GM18508 (cell line): ENCODE results near the gene PKNOX2.

ENCODE experiments used
- ATAC-seq: cut with Tn5 transposase; IDR thresholded peaks from one replicate; pipeline ENCODE4 v1.9.1; 2021; ENCODE audit warnings: moderate number of reproducible peaks; ENCODE audit not compliant: insufficient read depth, unreplicated experiment

Gene PKNOX2

DNA sequence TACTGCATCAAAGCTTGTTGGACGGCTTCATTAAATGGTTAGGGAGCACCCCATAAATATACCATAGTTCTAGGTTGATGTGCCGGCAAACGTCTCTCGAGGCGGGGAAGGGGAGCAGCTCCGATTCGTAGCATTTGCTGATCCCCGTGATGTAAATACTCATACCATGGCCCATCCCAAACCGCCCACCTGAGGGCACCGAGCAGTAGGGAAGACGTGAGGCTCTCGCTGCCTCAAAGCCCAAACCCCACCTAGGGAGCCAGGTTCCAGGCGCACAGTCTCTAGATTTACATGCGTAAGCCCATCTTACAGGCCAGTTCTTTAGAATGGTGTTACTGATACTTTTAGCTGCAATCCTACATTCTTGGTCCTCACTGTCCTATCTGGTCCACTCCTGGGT is 207.5 kb downstream of the PKNOX2 start:
- no peak for ATAC-seq

DNA sequence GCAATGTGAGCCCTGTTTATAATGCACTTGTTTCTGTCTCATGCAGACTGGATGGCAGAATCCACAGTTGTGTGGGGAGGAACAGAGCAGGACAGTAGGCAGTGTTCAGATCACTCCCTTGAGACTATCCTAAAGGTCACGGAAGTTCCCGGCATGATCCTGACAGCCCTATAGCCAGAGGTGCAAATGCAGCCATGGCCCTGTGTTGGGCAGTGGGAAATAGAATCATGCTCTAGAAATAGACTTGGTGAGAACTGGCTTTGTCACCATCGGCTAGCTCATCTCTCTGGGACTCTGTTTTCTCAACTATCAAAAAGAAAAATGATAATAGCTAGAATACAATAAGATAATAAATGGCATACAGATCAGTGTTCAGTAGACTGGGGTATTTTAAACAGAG is 208.4 kb downstream of the PKNOX2 start:
- no peak for ATAC-seq

DNA sequence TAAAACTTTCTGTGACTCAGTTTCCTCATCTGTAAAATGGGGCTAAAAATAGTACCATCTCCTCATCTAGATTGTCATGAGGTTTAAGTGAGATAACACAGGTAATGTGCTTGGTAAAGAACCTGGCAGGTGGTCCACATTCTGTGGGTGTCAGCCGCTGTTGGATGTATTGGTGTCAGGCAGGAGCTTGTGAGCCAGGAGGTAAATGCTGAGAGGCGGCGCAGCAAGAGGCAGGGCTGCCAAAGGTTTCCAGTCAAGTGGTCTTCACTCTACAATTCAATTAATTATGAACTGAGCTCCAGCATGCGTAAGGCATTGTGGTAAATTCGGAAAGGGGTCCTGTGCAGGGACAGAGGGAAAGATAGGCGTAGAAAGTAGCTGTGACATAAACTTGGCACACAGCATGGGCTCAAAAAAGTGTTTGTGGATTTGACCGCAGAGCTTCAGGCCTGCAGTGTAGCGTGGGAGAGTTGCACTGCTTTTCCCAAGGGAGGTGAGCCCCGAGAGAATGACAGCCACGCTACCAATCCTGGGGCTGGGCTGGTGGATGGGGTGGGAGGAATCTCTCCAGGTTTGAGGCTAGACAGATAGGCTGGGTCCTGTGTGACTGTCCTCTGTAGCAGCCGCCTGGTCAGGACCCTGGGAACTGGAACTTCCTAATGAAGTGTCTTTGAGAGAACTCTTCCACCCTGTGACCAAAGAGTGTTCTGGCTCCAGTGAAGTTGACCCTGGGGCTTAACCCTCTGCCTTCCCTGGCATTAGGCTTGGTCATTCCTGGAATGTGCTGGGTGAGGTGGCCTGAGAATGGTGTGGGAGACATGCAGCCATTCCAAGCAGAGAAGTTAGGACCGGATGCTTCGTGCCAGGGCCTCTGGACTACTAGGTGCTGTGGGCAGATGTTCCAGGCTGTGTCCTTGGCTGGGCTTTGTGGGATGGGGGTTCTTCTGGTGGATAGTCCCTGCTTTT is 209.2 kb downstream of the PKNOX2 start:
- no peak for ATAC-seq

DNA sequence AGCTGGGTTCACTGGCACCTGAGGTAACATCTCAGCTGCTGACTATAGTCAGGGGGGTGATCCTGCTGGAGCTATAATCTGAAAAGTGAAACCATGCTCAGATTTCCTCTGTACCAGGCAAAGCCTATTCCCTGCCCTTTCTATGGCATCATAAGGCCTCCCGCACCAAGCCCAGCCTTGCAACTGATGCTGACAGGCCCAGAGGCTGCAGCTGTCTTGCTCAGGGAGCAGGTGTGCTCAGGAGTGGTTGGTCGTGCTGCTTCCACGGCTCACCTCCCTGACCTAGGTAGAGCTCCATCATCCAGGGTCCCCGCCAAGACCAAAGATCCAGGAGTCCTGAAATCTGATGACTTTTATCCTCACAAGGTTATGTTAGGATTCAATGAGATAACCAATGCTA is 209.8 kb downstream of the PKNOX2 start:
- ATAC-seq = no peak

DNA sequence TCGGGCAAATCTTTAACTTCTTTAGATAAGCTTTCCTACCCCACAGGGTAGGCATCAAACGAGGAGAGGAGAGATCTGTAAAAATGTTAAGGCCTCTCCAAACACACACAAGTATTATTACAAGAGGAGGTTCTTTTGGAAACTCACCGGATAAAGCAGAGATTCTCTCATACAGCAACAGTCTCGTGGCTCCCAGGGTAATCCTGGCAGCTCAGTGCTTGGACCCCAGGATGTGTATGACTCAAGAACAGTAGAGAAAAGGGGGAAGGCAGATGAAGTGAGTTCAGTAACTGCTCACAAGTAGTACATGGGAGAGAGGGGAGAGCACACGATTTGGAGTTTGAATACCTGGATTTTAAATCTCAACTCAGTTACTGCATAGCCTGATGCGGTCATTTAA is 210.6 kb downstream of the PKNOX2 start:
- ATAC-seq = no peak

DNA sequence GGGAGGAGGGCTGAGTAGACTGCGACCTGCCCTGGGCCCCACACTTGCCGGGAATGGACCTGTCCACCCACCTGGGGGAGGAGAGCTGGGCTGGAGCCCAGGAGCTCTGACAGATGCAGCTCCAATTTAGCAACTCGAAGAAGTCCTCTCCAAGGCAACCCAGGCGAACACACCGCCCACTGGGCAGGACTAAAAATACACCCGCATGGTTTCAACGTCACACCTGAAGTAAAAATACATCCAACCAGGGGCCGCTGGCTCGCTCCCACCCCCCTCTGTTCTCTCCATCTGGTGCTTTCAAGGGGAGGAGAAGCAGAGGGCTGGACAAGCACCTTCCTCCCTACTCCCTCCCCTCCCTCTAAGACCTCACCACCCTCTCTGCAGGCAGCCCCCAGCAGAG is 211.6 kb downstream of the PKNOX2 start:
- no peak for ATAC-seq

DNA sequence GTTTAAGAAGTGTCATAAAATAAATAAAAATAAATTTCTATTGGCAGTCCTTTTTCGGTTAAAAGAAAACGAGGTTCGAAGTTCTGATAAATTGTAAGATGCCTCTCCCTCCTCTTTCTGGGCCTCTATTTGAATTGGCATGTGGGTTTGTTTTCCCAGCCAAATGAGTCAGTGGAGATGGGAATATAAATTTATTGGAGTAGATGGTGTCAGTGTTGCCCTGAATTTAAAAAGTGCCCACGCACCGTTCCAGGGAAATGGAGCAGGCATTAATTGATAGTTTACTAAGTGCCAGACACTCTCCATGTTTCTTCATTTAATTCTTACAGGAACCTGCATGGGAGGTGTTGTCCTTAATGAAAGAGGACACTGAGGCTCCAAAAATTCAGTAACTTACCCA is 212.3 kb downstream of the PKNOX2 start:
- no peak for ATAC-seq

DNA sequence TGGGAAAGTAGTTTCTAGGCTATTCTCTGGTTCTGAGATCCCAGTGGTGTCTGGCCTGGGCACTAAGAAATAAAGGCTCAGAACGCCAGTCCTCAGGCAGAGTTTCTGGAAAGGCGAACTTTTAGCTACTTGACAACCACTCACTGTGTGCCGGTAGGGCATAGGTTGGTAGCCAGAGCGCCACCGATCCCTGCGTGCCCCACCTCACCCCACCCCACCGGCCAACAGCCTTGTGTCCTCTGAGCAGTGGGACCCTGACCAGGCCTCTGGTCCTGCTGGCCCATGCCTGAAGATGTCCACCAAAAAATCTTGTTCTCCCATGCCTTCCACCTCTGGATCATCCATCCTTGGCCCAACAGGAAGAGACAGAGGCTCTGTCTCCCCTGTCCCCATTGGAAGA is 213.5 kb downstream of the PKNOX2 start:
- ATAC-seq = no peak

DNA sequence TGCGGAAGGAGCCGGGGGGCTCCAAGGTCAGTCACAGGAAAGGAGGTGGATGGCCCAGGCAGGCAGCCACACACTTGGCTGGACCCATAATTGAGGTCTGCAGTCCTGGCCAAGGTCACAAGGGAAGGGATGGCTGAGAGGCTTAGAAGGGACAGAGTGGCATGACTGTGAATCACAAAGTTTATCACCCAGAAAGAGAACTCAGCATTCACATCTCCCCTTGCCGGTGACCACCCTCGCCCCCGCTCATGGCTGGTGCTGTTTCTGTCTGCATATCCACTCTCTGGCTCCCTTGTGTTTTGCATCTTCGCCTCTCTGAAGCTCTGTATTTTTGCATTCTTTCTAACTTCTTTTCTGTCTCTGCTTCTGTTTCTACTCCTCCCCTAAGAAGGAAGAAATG is 214.0 kb downstream of the PKNOX2 start:
- ATAC-seq = no peak

DNA sequence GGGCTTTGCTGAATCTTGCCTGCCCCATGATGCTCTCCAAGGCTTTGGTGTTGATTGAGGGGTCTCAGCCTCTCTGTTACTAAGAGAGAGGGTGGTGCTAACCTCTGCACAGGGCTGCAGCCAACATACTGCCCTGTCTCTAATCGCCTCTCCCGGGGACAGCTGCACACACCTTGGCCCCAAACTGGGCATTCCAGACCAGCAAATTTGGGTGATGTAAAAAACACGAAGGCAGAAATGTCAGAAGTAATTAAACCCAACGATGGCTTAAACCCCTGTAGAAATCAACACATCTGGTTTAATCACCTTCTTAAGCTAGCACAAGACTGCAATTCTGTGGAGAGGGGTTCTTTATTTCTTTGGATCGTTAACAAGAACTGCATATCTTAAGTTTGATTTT is 215.0 kb downstream of the PKNOX2 start:
- ATAC-seq = no peak

DNA sequence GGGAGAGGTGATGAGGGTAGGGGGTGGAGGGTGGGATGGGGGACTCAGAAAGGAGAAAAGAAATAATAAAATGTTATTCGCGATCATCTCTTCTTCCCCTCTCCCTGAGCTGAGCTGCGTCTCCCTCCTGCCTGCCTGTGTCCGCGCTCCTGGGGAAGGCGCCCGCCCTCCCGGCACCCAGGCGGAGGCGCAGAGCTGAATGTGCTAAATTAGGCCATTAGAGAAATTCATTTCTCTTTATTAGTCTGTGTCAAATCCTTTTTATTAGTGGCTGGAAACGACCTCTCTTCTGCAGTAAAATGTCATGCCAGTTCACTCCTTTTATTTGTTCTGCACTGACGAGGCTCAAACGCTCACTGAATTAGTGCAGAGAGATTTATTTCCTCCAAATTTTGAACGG is 215.4 kb downstream of the PKNOX2 start:
- ATAC-seq = no peak

DNA sequence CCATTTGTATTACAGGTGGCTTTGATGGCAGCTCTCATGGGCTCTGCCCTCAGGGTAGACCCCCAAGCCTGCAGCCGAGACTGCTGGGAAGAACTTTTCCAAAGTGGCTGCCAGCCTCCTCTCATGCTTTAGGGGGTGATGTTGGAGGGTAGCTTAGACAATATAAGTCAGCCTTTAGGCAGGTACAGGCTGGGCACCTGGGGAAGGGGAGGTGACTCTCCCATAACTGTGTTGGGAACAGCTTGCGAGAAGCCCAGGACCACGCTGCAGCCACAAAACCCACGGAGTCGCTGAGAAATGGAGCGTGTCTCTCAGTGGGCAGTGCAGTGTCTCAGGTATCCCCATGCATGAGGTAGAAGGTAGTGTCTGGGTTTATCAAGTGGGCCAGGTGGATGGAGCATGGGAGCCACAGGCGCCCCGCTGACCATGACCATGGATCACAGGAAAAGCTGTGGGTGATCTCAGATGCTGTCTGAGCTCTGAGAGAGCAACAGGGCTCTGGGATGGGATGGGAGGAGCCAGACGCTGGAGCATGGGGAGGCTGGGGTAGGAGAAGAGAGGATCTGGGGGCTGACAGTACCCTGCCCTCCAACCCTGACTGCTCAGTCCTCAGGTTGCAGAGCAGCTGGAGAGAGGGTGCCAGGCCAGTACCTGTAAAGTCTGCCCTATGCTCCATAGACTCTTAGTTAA is 216.3 kb downstream of the PKNOX2 start:
- no peak for ATAC-seq

DNA sequence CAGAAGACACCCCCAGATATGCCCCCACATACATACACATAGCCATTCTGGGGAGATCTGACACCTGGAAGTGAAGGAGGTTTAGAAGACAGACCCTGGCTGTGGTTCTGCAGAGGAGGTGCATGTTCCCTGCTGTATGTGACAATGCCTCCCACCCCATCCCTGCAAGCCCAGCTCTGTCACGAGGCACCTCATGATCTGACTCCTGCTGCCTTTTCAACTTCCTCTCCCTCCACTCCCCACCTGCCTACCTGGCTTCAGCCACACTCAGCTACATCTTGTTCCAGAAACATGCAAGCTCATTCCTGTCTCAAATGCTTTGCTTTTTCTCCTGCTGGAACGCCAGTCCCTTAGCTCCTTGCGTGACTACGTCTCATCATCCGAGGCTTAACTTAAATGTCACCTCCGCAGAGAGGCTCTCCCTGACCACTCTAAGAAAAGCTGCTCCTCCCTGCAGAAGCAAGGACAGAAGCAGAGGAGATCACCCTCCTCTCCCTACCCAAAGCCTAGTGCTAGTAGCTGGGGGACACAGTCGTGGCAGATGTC is 217.0 kb downstream of the PKNOX2 start:
- ATAC-seq = no peak

DNA sequence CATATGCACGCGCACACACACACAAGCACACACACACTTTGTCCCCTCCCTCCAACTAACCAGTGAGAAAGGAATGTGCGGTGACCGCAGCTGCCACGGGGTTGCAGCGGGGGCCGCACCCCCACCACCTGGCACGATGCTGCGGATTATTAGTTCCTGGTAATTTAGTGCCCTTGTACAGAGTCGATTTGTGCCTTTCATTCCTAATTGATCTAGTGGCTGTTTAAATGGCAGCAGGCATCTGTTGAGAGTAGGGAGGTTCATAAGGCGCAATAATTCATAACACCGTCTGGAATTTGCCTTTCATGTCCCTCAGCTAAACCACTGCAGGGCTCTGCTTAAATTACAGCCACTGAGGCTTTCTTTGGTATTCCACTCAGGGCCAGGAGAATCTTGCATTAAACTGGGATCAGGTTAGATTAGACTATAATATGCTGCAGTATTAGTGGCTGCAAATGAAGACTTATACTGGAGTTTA is 217.8 kb downstream of the PKNOX2 start:
- ATAC-seq = no peak

DNA sequence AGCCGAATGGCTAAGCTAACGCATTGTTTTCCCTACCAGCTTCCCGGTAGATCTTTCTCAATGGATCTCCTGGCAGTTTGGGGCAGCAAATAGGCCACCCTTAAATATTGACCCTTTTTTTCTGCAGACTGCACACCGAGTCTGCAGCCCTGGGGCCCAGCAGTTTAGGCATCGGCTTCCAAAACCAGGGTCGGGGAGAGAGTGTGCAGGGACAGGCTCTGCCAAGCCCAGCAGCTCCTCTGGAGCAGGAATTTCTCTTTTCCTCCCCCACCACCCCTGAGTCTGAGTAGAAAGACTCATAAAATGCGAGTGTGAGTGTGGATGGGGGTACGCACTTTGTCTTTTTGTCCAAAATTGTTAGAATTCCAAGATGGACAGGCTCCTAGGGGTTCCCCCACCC is 218.3 kb downstream of the PKNOX2 start:
- no peak for ATAC-seq

DNA sequence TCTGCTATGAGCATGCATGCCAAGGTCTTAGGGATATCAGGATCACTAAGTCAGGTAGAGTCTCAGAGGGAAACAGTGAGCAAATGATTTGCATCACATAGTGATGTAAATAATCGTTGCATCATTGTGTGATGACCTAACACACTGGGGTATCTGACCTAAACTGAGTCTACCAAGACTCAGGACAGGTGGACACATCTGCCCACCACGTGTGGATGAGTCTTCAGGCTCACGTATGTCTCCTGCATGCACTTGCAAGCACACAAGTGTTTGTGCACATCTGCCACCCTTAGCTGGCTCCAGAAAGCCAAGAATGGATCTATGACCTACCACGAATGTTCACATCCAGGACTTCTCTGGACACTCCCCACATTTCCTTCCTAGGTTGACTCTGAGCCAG is 220.3 kb downstream of the PKNOX2 start:
- ATAC-seq = no peak

DNA sequence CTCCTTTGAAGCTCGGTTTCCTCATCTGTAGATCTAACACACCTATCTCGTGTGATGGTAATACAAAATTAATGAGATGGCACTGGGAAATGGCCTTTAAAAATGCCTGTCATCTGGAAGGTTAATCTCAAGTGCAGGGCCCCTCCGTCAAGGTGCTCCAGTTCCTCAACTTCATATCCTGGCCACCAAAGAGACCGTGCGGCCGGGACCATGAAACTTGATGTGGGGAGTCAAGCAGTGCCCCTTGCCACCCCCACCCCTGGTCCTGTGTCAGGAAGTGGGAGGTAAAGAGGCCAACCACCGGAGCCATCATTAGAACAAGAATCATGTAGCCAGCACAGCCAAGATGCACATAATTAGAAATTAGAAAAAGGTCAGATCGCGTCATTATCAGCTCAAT is 223.3 kb downstream of the PKNOX2 start:
- ATAC-seq = no peak

DNA sequence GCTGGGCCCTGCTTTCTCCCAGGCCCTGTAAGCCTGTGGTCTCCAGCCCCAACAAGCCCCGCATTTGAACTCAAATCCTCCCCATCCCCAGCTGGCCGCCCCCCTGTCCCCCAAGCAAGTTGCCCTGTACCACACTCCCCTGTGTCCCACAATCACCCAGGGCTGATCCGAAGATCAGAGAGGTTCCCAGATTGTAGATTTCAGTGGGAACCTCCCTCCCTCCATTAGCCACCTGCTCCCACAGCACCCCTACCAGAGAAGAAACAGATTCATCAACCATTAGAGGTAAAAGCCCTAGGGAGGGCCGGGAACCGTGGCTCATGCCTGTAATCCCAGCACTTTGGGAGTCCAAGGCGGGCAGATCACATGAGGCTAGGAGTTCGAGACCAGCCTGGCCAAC is 224.1 kb downstream of the PKNOX2 start:
- no peak for ATAC-seq

DNA sequence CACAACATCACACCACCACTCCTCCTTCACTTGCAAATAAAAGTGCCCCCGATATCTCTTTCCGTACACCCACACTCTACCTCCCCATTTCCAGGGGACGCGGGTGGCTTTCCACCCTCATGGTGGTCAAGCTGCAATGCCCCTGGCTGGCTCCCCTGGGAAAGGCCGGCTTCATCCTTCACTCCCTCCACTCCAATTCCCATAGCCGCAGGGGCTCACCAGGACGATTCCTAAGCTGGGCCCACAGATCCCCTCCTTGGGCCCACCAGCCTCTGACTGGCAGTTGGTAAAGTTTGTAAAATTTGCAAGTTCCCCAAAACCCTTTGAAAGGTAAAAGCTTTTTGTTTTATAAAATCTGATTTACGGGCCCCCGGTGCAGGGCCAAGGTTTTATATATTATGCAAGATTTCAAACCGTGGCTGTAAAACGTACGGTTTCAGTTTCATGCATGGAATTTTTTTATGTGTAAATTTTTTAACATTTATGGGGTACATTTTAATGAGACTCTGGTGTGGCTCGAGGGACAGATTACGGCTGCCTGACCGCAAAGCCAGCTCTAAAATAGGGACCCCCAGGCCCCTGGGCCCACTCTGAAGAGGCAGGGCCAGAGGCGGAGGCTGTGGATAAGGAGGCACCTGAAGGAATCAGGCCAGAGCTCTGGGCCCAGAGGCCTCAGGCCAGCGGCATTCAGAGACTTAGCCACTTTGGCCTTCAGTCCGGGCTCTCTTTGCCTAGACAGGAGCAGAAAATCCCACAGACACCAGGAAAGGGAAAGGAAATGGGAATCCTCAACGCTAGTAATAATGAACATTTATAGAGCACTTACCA is 225.0 kb downstream of the PKNOX2 start:
- ATAC-seq = no peak

DNA sequence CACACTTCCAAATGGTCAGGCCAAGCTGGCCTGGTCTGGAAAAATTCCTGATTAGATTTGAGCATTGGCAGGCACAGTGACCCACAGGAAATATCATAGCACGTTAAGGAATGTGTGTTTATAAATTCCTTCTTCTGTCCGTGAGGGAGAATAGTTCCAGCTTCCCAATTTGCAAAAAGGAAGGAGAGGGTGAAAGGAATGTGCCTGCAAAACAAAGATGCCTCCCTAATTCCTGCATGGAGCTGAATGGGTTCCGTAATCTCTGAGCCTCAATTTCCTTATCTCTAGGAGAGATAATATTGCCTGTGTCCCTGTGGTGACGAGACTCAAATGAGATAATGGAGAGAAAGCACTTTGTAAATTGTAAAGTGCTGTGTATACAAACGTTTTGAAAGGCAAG is 226.4 kb downstream of the PKNOX2 start:
- no peak for ATAC-seq
